ENCODE measurements around the gene SHB. TPM values are rescaled to one million over a fixed set of nuclear protein-coding genes. Genes with fewer than 3 reads are reported as not detected.
"Not testable (repeated sequence)": the region's sequence is repeated elsewhere in the genome, so short reads cannot be mapped to it uniquely, and the experiment has no call there.

The SHB gene
- total RNA-seq, 3 donors from 2014 or later, result 2.6 to 4.0 (median 3.4) TPM

DNA sequence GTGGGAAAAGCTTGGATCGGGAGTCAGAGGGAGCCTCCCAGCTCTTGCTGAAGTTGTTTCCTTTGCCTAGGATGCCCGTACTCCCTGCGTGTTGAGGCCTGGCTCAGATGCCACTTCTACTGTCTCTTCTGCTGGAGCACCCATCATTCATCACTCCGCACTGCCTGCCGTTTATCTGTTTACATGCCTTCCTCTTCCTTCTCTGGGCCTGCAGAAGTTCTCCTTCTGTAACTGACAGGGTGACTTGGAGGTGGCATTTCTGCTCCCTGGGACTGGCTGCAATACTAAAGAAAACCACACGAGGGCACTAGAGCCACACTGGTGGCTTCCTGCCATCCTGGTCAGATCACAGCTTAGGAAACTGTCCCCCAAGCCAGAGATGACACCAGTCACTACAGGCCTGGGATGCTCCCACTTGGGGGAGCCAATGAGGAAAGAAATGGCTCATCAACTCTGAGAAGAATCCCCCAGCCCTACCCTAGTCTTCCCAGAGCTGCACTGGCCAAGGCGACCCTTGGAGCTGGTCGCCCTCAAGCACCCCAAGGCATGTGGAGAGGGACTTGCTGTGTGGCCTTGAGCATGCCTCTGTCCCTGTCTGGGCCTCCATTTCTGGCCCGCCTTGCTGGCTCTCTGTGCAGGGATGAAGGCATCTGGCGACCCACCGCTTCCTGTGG is 155.4 kb downstream of the SHB start:
- no peaks in the 10 kb centered on the region for H3K4me1 Mint-ChIP-seq (ENCODE audit: low read depth)
- H3K9me3 Mint-ChIP-seq, result no peaks in the 10 kb centered on the region
- peaks cover 5% of the 10 kb centered on the region for H3K27me3 Mint-ChIP-seq (ENCODE audit: low read depth)
- DNase-seq (peak; percentile 79), ATAC-seq (peak; percentile 80 to 82)
- H3K36me3 Mint-ChIP-seq (ENCODE audit: insufficient read depth), result no peaks in the 10 kb centered on the region
- no peak overlapping the region for H3K4me3 Mint-ChIP-seq

DNA sequence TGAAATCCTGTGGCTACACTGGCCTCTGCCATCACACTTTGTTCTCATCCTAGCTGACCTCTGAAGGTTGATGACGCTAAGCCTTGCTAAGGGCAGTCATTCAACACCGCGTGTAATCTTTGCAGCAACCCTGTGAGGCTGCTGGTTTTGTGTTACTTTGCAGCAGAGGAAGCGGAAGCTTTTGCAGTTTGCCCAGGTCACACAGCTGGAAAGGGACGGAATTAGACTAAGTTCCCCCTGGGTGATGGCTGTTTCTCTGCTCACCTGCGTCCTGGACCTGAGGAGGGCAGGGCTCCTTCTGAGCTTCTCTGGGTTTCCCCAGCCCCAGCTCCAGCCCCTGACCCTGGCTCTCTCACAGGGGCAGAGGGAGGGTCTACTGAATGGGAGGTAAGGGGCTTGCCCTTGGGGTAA is 157.8 kb downstream of the SHB start:
- Mint-ChIP-seq H3K4me3 (no peak overlapping the region), H3K9me3 (no peaks in the 10 kb centered on the region), H3K36me3 (ENCODE audit: insufficient read depth) (no peaks in the 10 kb centered on the region), H3K4me1 (ENCODE audit: low read depth) (no peaks in the 10 kb centered on the region), H3K27me3 (ENCODE audit: low read depth) (peaks cover 5% of the 10 kb centered on the region)
- no peak for ATAC-seq
- DNase-seq, result no peak

- no peak for ATAC-seq
- no peaks in the 10 kb centered on the region for H3K9me3 Mint-ChIP-seq
- DNase-seq, result no peak
- H3K4me3 Mint-ChIP-seq, result no peak overlapping the region
- H3K27me3 Mint-ChIP-seq (ENCODE audit: low read depth), result peaks cover 5% of the 10 kb centered on the region
- H3K36me3 Mint-ChIP-seq (ENCODE audit: insufficient read depth), result no peaks in the 10 kb centered on the region
- H3K4me1 Mint-ChIP-seq (ENCODE audit: low read depth), result no peaks in the 10 kb centered on the region
These were observed 158.8 kb downstream of the SHB start for GRCh38 chr9:37910271-37910670.

DNA sequence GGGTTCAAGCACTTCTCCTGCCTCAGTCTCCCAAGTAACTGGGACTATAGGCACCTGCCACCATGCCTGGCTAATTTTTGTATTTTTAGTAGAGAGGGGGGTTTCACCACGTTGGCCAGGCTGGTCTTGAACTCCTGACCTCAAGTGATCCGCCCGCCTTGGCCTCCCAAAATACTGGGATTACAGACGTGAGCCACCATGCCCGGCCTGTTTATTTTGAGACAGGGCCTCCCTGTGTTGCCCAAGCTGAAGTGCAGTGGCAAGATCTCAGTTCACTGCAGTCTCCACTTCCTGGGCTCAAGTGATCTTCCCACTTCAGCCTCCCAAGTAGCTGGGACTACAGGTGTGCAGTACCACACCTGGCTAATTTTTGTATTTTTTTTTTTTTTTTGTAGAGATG is 159.2 kb downstream of the SHB start:
- not testable (repeated sequence) for H3K27me3 Mint-ChIP-seq (ENCODE audit: low read depth); H3K4me3 Mint-ChIP-seq; DNase-seq; H3K4me1 Mint-ChIP-seq (ENCODE audit: low read depth); H3K36me3 Mint-ChIP-seq (ENCODE audit: insufficient read depth); H3K9me3 Mint-ChIP-seq; ATAC-seq

- no peaks in the 10 kb centered on the region for H3K9me3 Mint-ChIP-seq
- ATAC-seq (no peak), DNase-seq (no peak)
- peaks cover 5% of the 10 kb centered on the region for H3K27me3 Mint-ChIP-seq (ENCODE audit: low read depth)
- no peak overlapping the region for H3K4me3 Mint-ChIP-seq
- peaks cover 5% of the 10 kb centered on the region for H3K4me1 Mint-ChIP-seq (ENCODE audit: low read depth)
- H3K36me3 Mint-ChIP-seq (ENCODE audit: insufficient read depth), result no peaks in the 10 kb centered on the region
These were observed 159.7 kb downstream of the SHB start for GRCh38 chr9:37909326-37909725.

DNA sequence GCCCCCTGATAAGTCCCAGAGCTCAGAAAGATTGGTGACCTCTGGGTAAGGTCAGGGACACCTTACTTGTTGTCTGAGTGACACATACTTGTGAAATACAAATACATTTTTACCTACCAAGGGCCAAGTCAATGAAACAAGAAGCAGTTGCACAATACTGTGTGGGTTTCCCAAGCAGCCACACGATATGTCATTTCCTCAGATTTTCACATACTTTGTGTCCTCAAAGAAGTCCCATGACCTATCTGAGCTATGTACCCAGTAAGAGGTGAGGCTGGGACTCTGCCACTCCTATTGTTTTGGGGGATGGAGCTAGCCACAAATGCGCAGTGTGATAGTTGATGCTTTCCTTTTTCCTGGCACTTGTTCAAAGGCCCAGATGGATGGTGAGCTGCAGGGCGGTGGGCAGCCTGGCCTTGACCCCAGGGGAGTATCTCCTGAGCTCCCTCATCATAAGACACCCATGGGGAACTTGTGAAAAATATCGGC is 160.3 kb downstream of the SHB start:
- Mint-ChIP-seq H3K9me3 (no peaks in the 10 kb centered on the region), H3K27me3 (ENCODE audit: low read depth) (peaks cover 5% of the 10 kb centered on the region), H3K4me1 (ENCODE audit: low read depth) (peaks cover 7% of the 10 kb centered on the region), H3K4me3 (no peak overlapping the region), H3K36me3 (ENCODE audit: insufficient read depth) (no peaks in the 10 kb centered on the region)
- no peak for ATAC-seq
- DNase-seq, result no peak

GRCh38 chr9:37908283-37908682 is 160.7 kb downstream of the SHB start:
- DNase-seq, result no peak
- no peak for ATAC-seq
- Mint-ChIP-seq H3K9me3 (no peaks in the 10 kb centered on the region), H3K4me3 (no peak overlapping the region), H3K4me1 (ENCODE audit: low read depth) (peaks cover 7% of the 10 kb centered on the region), H3K36me3 (ENCODE audit: insufficient read depth) (no peaks in the 10 kb centered on the region), H3K27me3 (ENCODE audit: low read depth) (peaks cover 2% of the 10 kb centered on the region)

DNA sequence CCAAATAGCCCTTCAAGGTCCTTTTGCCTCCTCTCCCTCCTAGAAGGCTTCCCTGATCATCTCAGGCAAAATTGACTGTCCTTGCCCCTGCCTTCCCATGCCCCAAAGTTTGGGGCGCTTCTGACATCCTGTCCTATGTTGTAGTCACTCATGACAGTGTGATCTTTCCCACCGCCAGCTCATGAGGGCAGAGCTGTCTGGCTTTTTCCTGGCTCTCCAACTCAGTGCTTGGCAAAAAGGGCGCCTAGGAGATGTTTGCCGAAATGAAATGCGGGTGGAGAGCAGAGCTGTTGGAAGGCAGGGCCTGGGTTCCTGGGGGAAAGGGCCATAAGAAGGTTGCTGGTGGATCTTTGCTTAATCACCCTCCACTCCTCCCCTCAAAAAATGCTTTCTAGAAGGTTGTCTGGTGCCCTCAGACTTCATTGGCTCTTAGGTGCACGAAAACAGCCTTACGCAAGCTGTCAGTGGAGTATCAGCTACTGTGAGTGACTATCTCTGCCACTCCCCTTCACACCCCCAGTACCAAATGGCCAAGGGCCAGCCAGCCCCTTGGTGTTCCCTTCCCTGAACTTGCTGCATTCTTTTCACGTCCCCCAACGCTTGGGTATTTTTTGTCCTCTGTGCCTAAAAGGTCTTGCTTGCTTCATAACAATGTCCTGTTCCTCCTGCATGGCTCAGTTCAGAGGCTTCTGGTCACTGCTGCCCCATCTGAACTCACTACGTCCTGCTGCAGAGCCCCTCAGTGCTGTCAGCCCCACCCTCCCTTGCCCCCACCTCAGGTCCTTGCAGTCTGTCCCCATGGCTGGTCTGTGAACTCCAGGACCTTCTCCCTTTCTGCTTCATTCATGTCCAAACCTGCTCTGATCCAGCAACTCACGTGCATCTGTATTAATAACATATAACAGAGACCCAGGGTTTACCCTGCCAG is 162.5 kb downstream of the SHB start:
- H3K36me3 Mint-ChIP-seq (ENCODE audit: insufficient read depth), result no peaks in the 10 kb centered on the region
- ATAC-seq (no peak), DNase-seq (no peak)
- H3K27me3 Mint-ChIP-seq (ENCODE audit: low read depth), result no peaks in the 10 kb centered on the region
- peak overlapping the region; percentile 17 for H3K4me3 Mint-ChIP-seq
- H3K4me1 Mint-ChIP-seq (ENCODE audit: low read depth), result peaks cover 14% of the 10 kb centered on the region
- no peaks in the 10 kb centered on the region for H3K9me3 Mint-ChIP-seq

- Mint-ChIP-seq H3K4me1 (ENCODE audit: low read depth) (peaks cover 14% of the 10 kb centered on the region), H3K27me3 (ENCODE audit: low read depth) (no peaks in the 10 kb centered on the region), H3K36me3 (ENCODE audit: insufficient read depth) (no peaks in the 10 kb centered on the region), H3K9me3 (no peaks in the 10 kb centered on the region), H3K4me3 (no peak overlapping the region)
- DNase-seq (no peak), ATAC-seq (no peak)
These were observed 163.3 kb downstream of the SHB start for GRCh38 chr9:37905776-37906175.

- no peaks in the 10 kb centered on the region for H3K36me3 Mint-ChIP-seq (ENCODE audit: insufficient read depth)
- no peaks in the 10 kb centered on the region for H3K9me3 Mint-ChIP-seq
- H3K4me1 Mint-ChIP-seq (ENCODE audit: low read depth), result peaks cover 14% of the 10 kb centered on the region
- no peak for ATAC-seq
- no peak for DNase-seq
- peak overlapping the region; percentile 86 for H3K4me3 Mint-ChIP-seq
- no peaks in the 10 kb centered on the region for H3K27me3 Mint-ChIP-seq (ENCODE audit: low read depth)
These were observed 163.9 kb downstream of the SHB start for GRCh38 chr9:37905131-37905505.

DNA sequence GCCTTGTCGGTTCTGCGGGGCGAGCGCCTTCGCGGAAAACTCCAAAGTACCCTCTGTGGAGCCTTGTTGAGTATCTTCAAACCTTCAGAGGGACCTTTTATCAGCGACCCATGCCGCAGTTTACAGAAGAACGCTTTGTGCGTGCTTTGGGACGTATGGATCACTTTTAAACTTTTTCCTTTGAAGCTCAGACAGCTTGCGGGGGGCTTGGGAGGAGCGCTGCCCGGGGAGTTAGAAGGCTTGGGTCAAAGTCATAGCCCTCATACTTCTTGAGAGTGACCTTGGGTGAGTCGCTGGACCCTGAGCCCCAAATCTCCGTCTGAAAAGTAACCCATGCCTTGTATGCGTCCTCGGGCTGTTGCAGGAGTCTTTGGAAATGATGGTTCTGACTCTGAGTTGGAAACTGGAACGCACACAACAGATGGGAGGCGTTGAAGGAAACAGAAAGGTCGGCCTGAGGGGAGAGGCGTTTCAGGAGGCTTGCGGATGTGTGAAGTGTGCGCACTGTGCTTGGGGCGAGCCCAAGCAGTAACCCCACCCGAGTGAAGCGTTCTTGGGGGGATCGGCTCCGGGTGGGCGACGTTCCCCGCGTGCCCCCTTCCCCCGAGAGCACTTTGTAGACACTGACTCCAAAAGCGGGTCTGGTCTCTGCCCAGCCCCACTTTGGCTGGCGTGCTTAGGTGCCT is 164.4 kb downstream of the SHB start:
- Mint-ChIP-seq H3K4me3 (peak overlapping the region; percentile 86), H3K9me3 (no peaks in the 10 kb centered on the region), H3K27me3 (ENCODE audit: low read depth) (no peaks in the 10 kb centered on the region), H3K36me3 (ENCODE audit: insufficient read depth) (no peaks in the 10 kb centered on the region), H3K4me1 (ENCODE audit: low read depth) (peaks cover 14% of the 10 kb centered on the region)
- ATAC-seq, result no peak
- no peak for DNase-seq

DNA sequence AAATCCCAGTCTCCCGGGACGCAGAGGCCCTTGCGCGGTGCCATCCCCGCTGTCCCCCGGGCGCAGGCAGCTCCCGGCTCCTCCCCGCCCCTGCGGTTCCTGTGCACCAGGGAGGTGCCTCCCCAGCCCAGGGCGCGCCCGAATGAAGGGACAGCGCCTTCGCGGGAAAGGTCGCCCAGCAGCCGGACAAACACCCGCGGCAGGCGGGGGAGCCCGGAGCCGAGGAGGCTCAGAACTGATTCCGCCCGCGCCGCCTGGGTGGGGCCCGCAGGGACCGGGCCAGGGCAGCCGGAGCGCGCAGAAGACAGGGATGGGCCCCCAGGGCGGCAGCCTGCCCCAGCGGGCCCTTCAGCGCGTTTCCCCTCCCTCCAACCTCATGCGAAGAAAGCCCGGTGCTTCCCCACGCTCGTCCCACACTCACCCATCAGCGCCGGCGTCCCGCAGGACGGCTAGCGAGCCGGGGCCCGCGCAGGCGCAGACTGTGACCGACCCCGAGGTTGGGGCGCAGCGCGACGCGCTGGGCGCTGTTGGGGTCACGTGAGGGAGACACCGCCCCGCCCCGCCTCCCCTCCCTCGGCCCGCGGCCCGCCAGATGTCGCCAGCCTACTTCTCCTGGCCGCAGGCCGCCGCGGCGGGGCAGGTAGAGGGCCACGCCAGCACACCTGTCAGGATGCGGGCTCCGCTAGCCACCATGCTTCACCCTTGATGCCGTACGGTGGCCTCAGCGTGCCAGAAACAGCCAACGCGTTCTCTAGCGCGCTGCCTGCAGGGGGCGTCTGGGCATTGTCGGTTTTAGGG is 165.2 kb downstream of the SHB start, which contains the start of gene SLC25A51:
SLC25A51 (minus strand) TSS at position 481 of the 798 bp plus-strand sequence. CDS start 15,577 bp downstream, outside the sequence.
- Mint-ChIP-seq H3K27me3 (ENCODE audit: low read depth) (no peaks in the 10 kb centered on the region), H3K4me1 (ENCODE audit: low read depth) (peaks cover 14% of the 10 kb centered on the region), H3K36me3 (ENCODE audit: insufficient read depth) (peaks cover 4% of the 10 kb centered on the region), H3K4me3 (peak within 1 kb of the TSS; percentile 86), H3K9me3 (no peaks in the 10 kb centered on the region)
- peak; percentile 85 to 88 for ATAC-seq
- peak; percentile 95 for DNase-seq

DNA sequence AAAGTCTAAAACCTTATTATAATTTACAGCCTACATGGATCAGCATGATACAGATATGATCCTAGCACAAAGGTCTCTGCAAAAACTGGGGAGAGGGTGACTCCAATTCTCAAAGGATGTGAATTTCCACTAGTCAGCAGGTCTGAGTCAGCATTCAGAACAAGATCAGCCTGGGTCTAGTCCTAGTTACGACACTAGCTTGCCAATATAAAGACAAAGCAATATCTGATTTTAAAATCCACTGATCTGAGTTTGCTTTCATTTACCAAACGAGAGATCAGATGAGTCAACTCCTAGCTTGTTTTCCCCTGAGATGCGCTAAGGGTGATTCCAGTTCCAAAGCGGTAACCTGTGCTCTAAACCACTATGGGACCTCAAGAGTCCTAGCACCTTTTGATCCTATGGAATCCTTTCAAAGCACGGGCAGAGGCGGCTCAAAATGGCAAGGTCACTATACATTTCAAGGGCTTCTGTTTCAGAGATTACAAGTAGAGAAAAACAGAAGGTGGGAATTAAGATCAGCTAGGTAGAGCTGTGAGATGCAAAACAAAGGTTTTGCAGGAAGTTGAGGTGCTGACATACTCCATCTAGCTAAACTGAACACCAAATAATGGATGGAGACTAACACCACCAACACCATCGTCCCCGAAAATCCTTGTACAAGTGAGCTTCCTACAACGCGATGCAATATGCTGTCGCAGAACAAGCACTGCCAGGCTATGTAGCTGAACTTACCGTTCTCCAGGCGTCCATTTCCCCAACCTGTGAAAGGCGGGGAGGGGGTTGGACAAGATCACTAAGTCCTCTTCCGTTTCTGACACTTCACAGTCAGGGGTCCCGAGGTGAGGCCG is 166.0 kb downstream of the SHB start:
- Mint-ChIP-seq H3K36me3 (ENCODE audit: insufficient read depth) (peaks cover 6% of the 10 kb centered on the region), H3K4me3 (peak overlapping the region; percentile 86), H3K27me3 (ENCODE audit: low read depth) (no peaks in the 10 kb centered on the region), H3K4me1 (ENCODE audit: low read depth) (peaks cover 14% of the 10 kb centered on the region), H3K9me3 (no peaks in the 10 kb centered on the region)
- DNase-seq (no peak), ATAC-seq (peak; percentile 6 to 11)
